ENCODE measurements around the gene SERPIND1. TPM values are rescaled to one million over a fixed set of nuclear protein-coding genes. Genes with fewer than 3 reads are reported as not detected.

The SERPIND1 gene
- total and polyA plus RNA-seq, 2 of the 8 experiments (the other 6 are each of a cell fraction or from before 2014, with no cell fraction given), result not detected

- DNase-seq (ENCODE audit: low read depth in 1 of 2, low spot score in 2 of 2) (no peak), FAIRE-seq (no peak)
- H4K20me1 ChIP-seq (replicated peaks in 1 of 2; ENCODE audit: control insufficient read depth in 1 of 2, insufficient read depth in 2 of 2, low read length in 2 of 2), result no peaks in the 10 kb centered on the region
- H2BK12ac ChIP-seq (ENCODE audit: low read depth, low read length), result no peak overlapping the region
- H3K14ac ChIP-seq (ENCODE audit: insufficient read length), result no peak overlapping the region
- H3K79me2 ChIP-seq (ENCODE audit: control insufficient read depth in 1 of 2, insufficient read depth in 2 of 2, low read length in 2 of 2), result no peaks in the 10 kb centered on the region
- no peak overlapping the region for H3K23ac ChIP-seq (ENCODE audit: insufficient read length)
- H3K4me1 ChIP-seq (replicated peaks in 1 of 4; ENCODE audit: control insufficient read depth in 3 of 4, insufficient read depth in 4 of 4, low read length in 3 of 4), result no peaks in the 10 kb centered on the region
- H2BK5ac ChIP-seq (ENCODE audit: low read depth, low read length), result no peak overlapping the region
- no peak overlapping the region for H2AK5ac ChIP-seq (ENCODE audit: low read depth, low read length)
- no peak overlapping the region for H3K4ac ChIP-seq (replicated peaks; ENCODE audit: insufficient read length, low read depth, low read length)
- no peak overlapping the region for H4K8ac ChIP-seq (ENCODE audit: extremely low read depth, insufficient read depth, low read length)
- no peaks in the 10 kb centered on the region for H3K23me2 ChIP-seq (ENCODE audit: low read depth, low read length)
- H3K36me3 ChIP-seq (ENCODE audit: control insufficient read depth in 2 of 4, insufficient read depth in 4 of 4, low read length in 3 of 4), result peaks cover 0 to 5% (median 1%) of the 10 kb centered on the region in 4 experiments; a peak in 1 of 8 replicates
- H4K91ac ChIP-seq (replicated peaks; ENCODE audit: insufficient read length, low read length), result no peak overlapping the region
- no peak overlapping the region for H2BK120ac ChIP-seq (replicated peaks; ENCODE audit: low read depth, low read length)
- H3K4me2 ChIP-seq (ENCODE audit: insufficient read depth in 1 of 2, low read depth in 2 of 2, low read length in 2 of 2), result no peak overlapping the region
- no peak overlapping the region for H3K27ac ChIP-seq (ENCODE audit: low read depth, low read length)
- no peak overlapping the region for H3K18ac ChIP-seq (ENCODE audit: extremely low read depth, low read length)
- ChIA-PET POLR2A (ENCODE audit: partially characterized antibody) (interaction anchor here (0.6 kb wide), 1 partner anchor 232 kb away, joined by 3 read pairs; no protein-coding TSS in a partner anchor), CTCF (ENCODE audit: partially characterized antibody) (no interaction called here)
- no peak overlapping the region for H3K4me3 ChIP-seq (ENCODE audit: extremely low read depth in 1 of 4, insufficient read depth in 2 of 4, low read depth in 3 of 4, low read length in 4 of 4)
- 96% methylated on average over 6 of the region's 6 CpGs; no CpG with 5 or more reads in 1 of the 2 experiments for WGBS, 2 experiments (ENCODE audit: extremely low coverage in 1 of 2, insufficient coverage in 1 of 2, insufficient read length in 1 of 2, insufficient replicate concordance in 2 of 2, low coverage in 1 of 2, low lambda C conversion rate in 2 of 2, missing lambda C conversion rate in 1 of 2)
- no peak overlapping the region for H2AFZ ChIP-seq (ENCODE audit: low read length)
- H4K5ac ChIP-seq (ENCODE audit: insufficient read length, low read depth, low read length), result no peak overlapping the region
- no peaks in the 10 kb centered on the region for H3K79me1 ChIP-seq (ENCODE audit: low read depth, low read length)
- H3K9ac ChIP-seq (replicated peaks in 1 of 4; ENCODE audit: extremely low read depth in 1 of 4, low read depth in 3 of 4, low read length in 3 of 4), result no peak overlapping the region
- no peak for TF ChIP-seq BRCA1 (IDR thresholded peaks at IDR 0.05; ENCODE audit: low read depth, low read length)
- no peak overlapping the region for H3K56ac ChIP-seq (replicated peaks; ENCODE audit: insufficient read length, low read depth, low read length)
- no peaks in the 10 kb centered on the region for H3K27me3 ChIP-seq (replicated peaks in 1 of 4; ENCODE audit: control insufficient read depth in 3 of 4, extremely low read depth in 1 of 4, insufficient read depth in 3 of 4, low read length in 3 of 4)
- H2BK20ac ChIP-seq (ENCODE audit: low read length), result no peak overlapping the region
- H2BK15ac ChIP-seq (ENCODE audit: low read length), result no peak overlapping the region
- H3K9me3 ChIP-seq (ENCODE audit: insufficient read depth in 2 of 2, low read depth in 1 of 2, low read length in 1 of 2), result no peaks in the 10 kb centered on the region
Measured at GRCh38 chr22:20833225-20833665, 59.3 kb downstream of the SERPIND1 start.

Data from H1 (cell line).